ENCODE results near the gene LIG1.

DNA sequence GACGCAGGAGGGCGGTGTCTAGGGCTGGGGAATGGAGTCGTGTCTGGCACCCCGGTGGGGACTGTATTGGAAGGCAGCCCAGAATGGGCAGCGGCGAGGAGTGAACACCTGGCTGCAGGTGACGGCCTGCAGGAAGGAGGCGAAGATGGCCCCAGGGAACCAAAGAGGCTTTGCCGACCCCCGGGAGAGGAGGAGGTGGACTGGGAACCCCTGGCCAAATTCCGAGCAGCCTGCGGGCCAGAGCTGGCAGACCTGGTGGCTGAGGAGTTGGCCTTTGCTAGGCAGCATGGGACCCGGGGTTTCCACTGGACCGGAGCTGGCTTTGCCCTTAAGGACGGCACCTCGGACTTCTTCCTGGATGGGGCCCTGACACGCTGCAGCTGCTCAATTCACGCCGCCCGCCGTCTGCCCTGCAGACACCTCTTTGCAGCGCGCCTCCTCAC, 26.2 kb upstream of the LIG1 start:
- TF ChIP-seq, protein P1, sequence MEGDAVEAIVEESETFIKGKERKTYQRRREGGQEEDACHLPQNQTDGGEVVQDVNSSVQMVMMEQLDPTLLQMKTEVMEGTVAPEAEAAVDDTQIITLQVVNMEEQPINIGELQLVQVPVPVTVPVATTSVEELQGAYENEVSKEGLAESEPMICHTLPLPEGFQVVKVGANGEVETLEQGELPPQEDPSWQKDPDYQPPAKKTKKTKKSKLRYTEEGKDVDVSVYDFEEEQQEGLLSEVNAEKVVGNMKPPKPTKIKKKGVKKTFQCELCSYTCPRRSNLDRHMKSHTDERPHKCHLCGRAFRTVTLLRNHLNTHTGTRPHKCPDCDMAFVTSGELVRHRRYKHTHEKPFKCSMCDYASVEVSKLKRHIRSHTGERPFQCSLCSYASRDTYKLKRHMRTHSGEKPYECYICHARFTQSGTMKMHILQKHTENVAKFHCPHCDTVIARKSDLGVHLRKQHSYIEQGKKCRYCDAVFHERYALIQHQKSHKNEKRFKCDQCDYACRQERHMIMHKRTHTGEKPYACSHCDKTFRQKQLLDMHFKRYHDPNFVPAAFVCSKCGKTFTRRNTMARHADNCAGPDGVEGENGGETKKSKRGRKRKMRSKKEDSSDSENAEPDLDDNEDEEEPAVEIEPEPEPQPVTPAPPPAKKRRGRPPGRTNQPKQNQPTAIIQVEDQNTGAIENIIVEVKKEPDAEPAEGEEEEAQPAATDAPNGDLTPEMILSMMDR (conservative IDR thresholded peaks at IDR 0.05; ENCODE audit: low read depth, low read length) = no peak
- no peak for TF ChIP-seq EZH2 (IDR thresholded peaks at IDR 0.05; ENCODE audit: borderline replicate concordance, low read depth, low read length, poor library complexity, severe bottlenecking)

All from A673 (cell line).